Measurements from ENCODE around the gene SLC39A12. TPM values are rescaled to one million over a fixed set of nuclear protein-coding genes. Genes with fewer than 3 reads are reported as not detected.

The SLC39A12 gene
- total and polyA plus RNA-seq, 2 of the 4 experiments (the other 2 are of a cell fraction), result not detected

DNA sequence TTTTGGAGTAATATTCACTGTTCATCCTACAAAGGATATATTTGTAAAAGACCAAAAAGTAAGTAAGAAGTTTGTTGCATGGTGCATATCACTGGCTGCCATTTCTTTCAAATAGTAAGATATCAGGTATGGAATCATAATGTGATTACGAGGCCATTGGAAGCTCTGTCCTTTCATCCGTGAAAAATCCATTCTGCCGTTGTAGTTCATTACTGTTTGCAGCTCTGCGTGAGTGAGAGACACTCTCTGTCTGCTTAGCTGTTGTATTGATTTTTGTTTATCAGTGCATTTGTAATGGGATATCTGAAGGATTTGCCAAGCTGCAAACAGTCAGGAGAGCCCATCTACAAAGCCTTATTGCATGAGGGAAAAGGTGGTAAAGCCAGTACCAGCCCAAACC is 44.1 kb upstream of the SLC39A12 start:
- Histone ChIP-seq H3K36me3 (ENCODE audit: control insufficient read depth, insufficient read depth, low read length) (no peaks in the 10 kb centered on the region), H2BK15ac (ENCODE audit: low read depth, low read length) (no peak overlapping the region), H3K4ac (ENCODE audit: low read depth, low read length) (no peak overlapping the region), H3K4me1 (ENCODE audit: control insufficient read depth, insufficient read depth, low read length) (no peaks in the 10 kb centered on the region), H3K4me3 (ENCODE audit: insufficient read depth, low read depth, low read length) (no peak overlapping the region), H3K9ac (ENCODE audit: low read depth, low read length) (no peak overlapping the region), H3K56ac (ENCODE audit: extremely low read depth, insufficient read depth, low read length) (no peak overlapping the region), H2BK5ac (ENCODE audit: low read depth, low read length, poor library complexity, severe bottlenecking) (no peak overlapping the region), H2AFZ (replicated peaks; ENCODE audit: low read length, poor library complexity) (no peak overlapping the region), H4K5ac (ENCODE audit: low read depth, low read length) (no peak overlapping the region), H3K4me2 (ENCODE audit: low read depth, low read length) (no peak overlapping the region), H3K9me1 (ENCODE audit: insufficient read depth, low read length) (no peaks in the 10 kb centered on the region), H2BK20ac (ENCODE audit: low read depth, low read length) (no peak overlapping the region), H3K23ac (ENCODE audit: low read depth, low read length) (no peak overlapping the region), H4K91ac (ENCODE audit: insufficient read depth, low read depth, low read length) (no peak overlapping the region), H3K18ac (ENCODE audit: low read depth, low read length) (no peak overlapping the region), H2AK9ac (replicated peaks; ENCODE audit: low read depth, low read length, poor library complexity) (no peak overlapping the region), H4K8ac (ENCODE audit: low read depth in 2 of 2, low read length in 2 of 2) (no peak overlapping the region), H3K27me3 (ENCODE audit: control insufficient read depth, insufficient read depth, low read length) (peaks cover 12% of the 10 kb centered on the region; the same call in 1 of the 2 replicates), H3K79me1 (ENCODE audit: low read depth in 1 of 2, low read length in 2 of 2) (no peaks in the 10 kb centered on the region), H3K9me3 (ENCODE audit: control insufficient read depth, insufficient read depth, low read length) (no peaks in the 10 kb centered on the region), H2AK5ac (ENCODE audit: low read depth, low read length) (no peak overlapping the region), H3K27ac (ENCODE audit: insufficient read depth, low read length) (no peak overlapping the region), H3K14ac (replicated peaks; ENCODE audit: low read depth, low read length) (no peak overlapping the region), H2BK120ac (ENCODE audit: low read depth, low read length) (no peak overlapping the region), H4K20me1 (ENCODE audit: insufficient read depth, low read length) (no peaks in the 10 kb centered on the region)
- DNase-seq (no peak), ATAC-seq (ENCODE audit: low read depth) (no peak)
- 90% methylated on average over 2 of the region's 4 CpGs; no CpG with 5 or more reads in 1 of the 2 experiments for WGBS, 2 experiments (ENCODE audit: extremely low coverage in 2 of 2, insufficient read length in 1 of 2)
- in situ Hi-C loops (cut with MboI; ENCODE audit: low sequenced_read_pairs), result no loop called here
- CTCF ChIA-PET, result interaction anchor here (1.4 to 1.6 kb wide), 2 partner anchors 98 to 309 kb away, joined by 5 to 6 read pairs; no protein-coding TSS in a partner anchor
- TF ChIP-seq NFE2L2 (IDR thresholded peaks at IDR 0.05; ENCODE audit: low read depth, low read length), result no peak
- no peak for TF ChIP-seq SMC3 (IDR thresholded peaks at IDR 0.05; ENCODE audit: low read depth, low read length)
- TF ChIP-seq CEBPB (IDR thresholded peaks at IDR 0.05; ENCODE audit: low read depth, low read length), result no peak
- no peak for TF ChIP-seq RFX5 (IDR thresholded peaks at IDR 0.05; ENCODE audit: low read depth, low read length)
- intact Hi-C loops (cut with micrococcal nuclease), result no loop called here
- POLR2A ChIA-PET (ENCODE audit: unreplicated experiment), result interaction anchor here (0.7 kb wide), 1 partner anchor 31 kb away, joined by 3 read pairs; no protein-coding TSS in a partner anchor
- dilution Hi-C loops (cut with HindIII; ENCODE audit: low sequenced_read_pairs, unreplicated experiment), result no loop called here
- no TSS peak for BruUV-seq (replicated peaks)
